WTC11 (cell line): ENCODE results near the gene TMEM229B.

Experiments used
- ATF2 ChIP-seq: sonication (generic); formaldehyde crosslinking; IDR thresholded peaks from 2 replicates; pipeline ENCODE4 v1.8.1; 2022; ENCODE audit warnings: low read depth, missing genetic modification reagents, borderline replicate concordance
- CTCF ChIP-seq: fragments of 200-600 bp; IDR thresholded peaks from 2 replicates; pipeline ENCODE4 v1.8.0; 2022; ENCODE audit warnings: antibody characterized with exemption
- E2F1 ChIP-seq: sonication (generic); formaldehyde crosslinking; IDR thresholded peaks from 2 replicates; pipeline ENCODE4 v1.8.0; 2022; ENCODE audit warnings: mild to moderate bottlenecking, missing genetic modification reagents
- ESRRA ChIP-seq: sonication (generic); formaldehyde crosslinking; IDR thresholded peaks from 2 replicates; pipeline ENCODE4 v1.8.1; 2022; ENCODE audit warnings: mild to moderate bottlenecking, missing genetic modification reagents, borderline replicate concordance
- FOXP1 ChIP-seq: sonication (generic); formaldehyde crosslinking; IDR thresholded peaks from 2 replicates; pipeline ENCODE4 v1.8.0; 2022; ENCODE audit warnings: missing genetic modification reagents, mild to moderate bottlenecking, moderate library complexity, borderline replicate concordance
- MAX ChIP-seq: sonication (generic); formaldehyde crosslinking; IDR thresholded peaks from 2 replicates; pipeline ENCODE4 v1.8.0; 2022; ENCODE audit warnings: mild to moderate bottlenecking, missing genetic modification reagents

- no peak for TF ChIP-seq ESRRA (CRISPR knock-in tag)
- no peak for TF ChIP-seq CTCF
- no peak for TF ChIP-seq FOXP1 (CRISPR knock-in tag)
- TF ChIP-seq MAX (CRISPR knock-in tag): no peak
- TF ChIP-seq E2F1 (CRISPR knock-in tag): no peak
- TF ChIP-seq ATF2 (CRISPR knock-in tag): no peak
Measured at GRCh38 chr14:67442139-67442906, 46.2 kb downstream of the TMEM229B start.
